ENCODE results near the gene CREG2.

Gene CREG2

GRCh38 chr2:101387151-101387834, at the start of gene CREG2:
TSS of gene CREG2 (minus strand) at chr2:101387503. CDS start at chr2:101387457, 46 bp downstream.
- DNase-seq (ENCODE audit: low read depth in 2 of 2): peak; percentile 4 to 26

- DNase-seq (ENCODE audit: low read depth in 2 of 2): no peak
Measured at GRCh38 chr2:101435001-101435862, 47.9 kb upstream of the CREG2 start.

GRCh38 chr2:101433465-101433864, 46.2 kb upstream of the CREG2 start:
- DNase-seq (ENCODE audit: low read depth in 2 of 2): no peak

- no peak for DNase-seq (ENCODE audit: low read depth in 2 of 2)
Measured at GRCh38 chr2:101432411-101433181, 45.3 kb upstream of the CREG2 start.

GRCh38 chr2:101431486-101431885, 44.2 kb upstream of the CREG2 start:
- DNase-seq (ENCODE audit: low read depth in 2 of 2): no peak

GRCh38 chr2:101430156-101430555, 42.9 kb upstream of the CREG2 start:
- no peak for DNase-seq (ENCODE audit: low read depth in 2 of 2)

- no peak for DNase-seq (ENCODE audit: low read depth in 2 of 2)
Measured at GRCh38 chr2:101429453-101429852, 42.1 kb upstream of the CREG2 start.

GRCh38 chr2:101428422-101429176, 41.3 kb upstream of the CREG2 start:
- no peak for DNase-seq (ENCODE audit: low read depth in 2 of 2)

- no peak for DNase-seq (ENCODE audit: low read depth in 2 of 2)
Measured at GRCh38 chr2:101427743-101428142, 40.4 kb upstream of the CREG2 start.

- DNase-seq (ENCODE audit: low read depth in 2 of 2): no peak
Measured at GRCh38 chr2:101427240-101427639, 39.9 kb upstream of the CREG2 start.

- DNase-seq (ENCODE audit: low read depth in 2 of 2): no peak
Measured at GRCh38 chr2:101426822-101427221, 39.5 kb upstream of the CREG2 start.

- no peak for DNase-seq (ENCODE audit: low read depth in 2 of 2)
Measured at GRCh38 chr2:101420623-101421022, 33.3 kb upstream of the CREG2 start.

- DNase-seq (ENCODE audit: low read depth in 2 of 2): peak; percentile 37 to 49
Measured at GRCh38 chr2:101419096-101419663, 31.9 kb upstream of the CREG2 start.

GRCh38 chr2:101418460-101419095, 31.3 kb upstream of the CREG2 start:
- no peak for DNase-seq (ENCODE audit: low read depth in 2 of 2)

- DNase-seq (ENCODE audit: low read depth in 2 of 2): no peak
Measured at GRCh38 chr2:101416609-101417008, 29.3 kb upstream of the CREG2 start.

- no peak for DNase-seq (ENCODE audit: low read depth in 2 of 2)
Measured at GRCh38 chr2:101415884-101416283, 28.6 kb upstream of the CREG2 start.

- no peak for DNase-seq (ENCODE audit: low read depth in 2 of 2)
Measured at GRCh38 chr2:101415220-101415619, 27.9 kb upstream of the CREG2 start.

- DNase-seq (ENCODE audit: low read depth in 2 of 2): no peak
Measured at GRCh38 chr2:101412092-101412694, 24.9 kb upstream of the CREG2 start.

GRCh38 chr2:101410746-101411145, 23.4 kb upstream of the CREG2 start:
- DNase-seq (ENCODE audit: low read depth in 2 of 2): no peak

- DNase-seq (ENCODE audit: low read depth in 2 of 2): no peak
Measured at GRCh38 chr2:101410114-101410513, 22.8 kb upstream of the CREG2 start.

Data from stimulated activated CD4-positive, alpha-beta T cell treated with anti-CD3 and anti-CD28 coated beads, Interleukin-1b, Interleukin-23, amount 100 ng/mL, for 1 hour (primary cell).